Spleen (tissue), 11 donors: ENCODE measurements around the gene HNRNPR. TPM values are rescaled to one million over a fixed set of nuclear protein-coding genes. Genes with fewer than 3 reads are reported as not detected.

Experiments used
- DNase-seq: peaks from one replicate; pipeline ENCODE4 v3.0.0-alpha.2; 2020
- H3K27ac ChIP-seq, 8 donors: fragments of 200-600 bp; sonication (generic) in 7 of 8; 1 replicate in 4 of 8; 2 replicates in 4 of 8; pipeline versions ENCODE4 v1.5.0 to v1.8.0; 2016 to 2021; ENCODE audit warnings: inconsistent platforms in 4 of 8, mild to moderate bottlenecking in 4 of 8, moderate library complexity in 1 of 8
- H3K27me3 ChIP-seq, 7 donors: fragments of 200-600 bp; sonication (generic) in 6 of 7; replicated peaks in 1 of 7; 1 replicate in 4 of 7; 2 replicates in 3 of 7; pipeline versions ENCODE4 v1.5.0 to v1.8.0; 2016 to 2021; ENCODE audit warnings: inconsistent platforms in 3 of 7, mild to moderate bottlenecking in 1 of 7
- H3K36me3 ChIP-seq, 6 donors: fragments of 200-600 bp; sonication (generic) in 5 of 6; 1 replicate in 4 of 6; 2 replicates in 2 of 6; pipeline versions ENCODE4 v1.5.0 to v1.8.0; 2016 to 2021; ENCODE audit warnings: inconsistent platforms in 2 of 6
- H3K4me1 ChIP-seq, 6 donors: fragments of 200-600 bp; sonication (generic) in 5 of 6; 1 replicate in 3 of 6; 2 replicates in 3 of 6; pipeline versions ENCODE4 v1.5.0 to v1.8.0; 2016 to 2021; ENCODE audit warnings: inconsistent platforms in 3 of 6
- H3K4me3 ChIP-seq, 8 donors: fragments of 200-600 bp; sonication (generic) in 7 of 8; 1 replicate in 4 of 8; 2 replicates in 4 of 8; pipeline versions ENCODE4 v1.5.0 to v1.8.0; 2016 to 2021; ENCODE audit warnings: inconsistent platforms in 4 of 8, mild to moderate bottlenecking in 4 of 8, moderate library complexity in 2 of 8
- H3K9me3 ChIP-seq, 8 donors: fragments of 200-600 bp; sonication (generic) in 7 of 8; 1 replicate in 4 of 8; 2 replicates in 4 of 8; pipeline versions ENCODE4 v1.5.0 to v1.8.0; 2016 to 2021; ENCODE audit warnings: inconsistent platforms in 4 of 8
- CTCF ChIP-seq, 11 experiments: fragments of 200-600 bp in 7 of 11; fragments of 450-650 bp in 4 of 11; sonication (generic) in 4 of 11; IDR thresholded peaks in 8 of 11; conservative IDR thresholded peaks in 3 of 11; 1 replicate in 7 of 11; 2 replicates in 4 of 11; pipeline versions ENCODE4 v1.4.0 to v1.8.0; 2016 to 2021; ENCODE audit warnings: antibody characterized with exemption in 11 of 11, inconsistent platforms in 4 of 11, mild to moderate bottlenecking in 1 of 11
- POLR2A ChIP-seq, 3 donors: fragments of 450-650 bp; IDR thresholded peaks; one replicate each; pipeline ENCODE4 v1.5.1; 2017; ENCODE audit warnings: antibody characterized with exemption in 3 of 3, mild to moderate bottlenecking in 1 of 3
- POLR2AphosphoS5 ChIP-seq, 3 donors: sonication (generic); formaldehyde crosslinking; IDR thresholded peaks; one replicate each; pipeline ENCODE4 v1.5.1; 2017; ENCODE audit warnings: antibody characterized with exemption in 3 of 3
- WGBS, 5 donors: extraction: QIAGEN DNeasy Blood & Tissue Kit in 3 of 5; methylation state at CpG; one replicate each; pipeline versions ENCODE4 v1.1.5 to v1.1.7; 2013 to 2018; 5-methylcytosine and 5-hydroxymethylcytosine counted together
- intact Hi-C: fragments of 100-400 bp; cut with DNase I; formaldehyde crosslinking; loops from one replicate; pipeline ENCODE4 v1.15.0; 2023; ENCODE audit warnings: low total_unique reads
- polyA plus RNA-seq, 3 donors: library from polyadenylated mRNA; stranded (reverse); fragments of 200-250 nt; gene quantifications; one replicate each; pipeline ENCODE4 v1.2.1, GENCODE V29; 2013
- total RNA-seq, 7 donors: library from RNA; depleted of rRNA in 3 of 7; stranded (reverse); fragments of >200 nt in 3 of 7; fragmentation: NEBNext Ultra II Directional in 4 of 7; extraction: Animal tissue kit (Norgen Biotek cat#: 25700) in 4 of 7; gene quantifications; one replicate each; pipeline versions ENCODE4 v1.1.0 to v1.2.1, GENCODE V29; 2016 to 2021
- donor health status: healthy with polysubstance abuse.
- donor health status: DM: no; HTN: no; CAD: no; lungs with moderate emphysema.
- donor health status: DM: no; HTN: no; CAD: no.
- donor health status: Bipolar disorder and iron deficiency.
- donor health status: healthy.
- donor health status: DM: no; HTN: no; CAD: no.
- donor health status: DM: yes; HTN: yes; CAD: no.

The HNRNPR gene
- total and polyA plus RNA-seq, 10 donors: 58.2 to 143 (median 95.6) TPM

DNA sequence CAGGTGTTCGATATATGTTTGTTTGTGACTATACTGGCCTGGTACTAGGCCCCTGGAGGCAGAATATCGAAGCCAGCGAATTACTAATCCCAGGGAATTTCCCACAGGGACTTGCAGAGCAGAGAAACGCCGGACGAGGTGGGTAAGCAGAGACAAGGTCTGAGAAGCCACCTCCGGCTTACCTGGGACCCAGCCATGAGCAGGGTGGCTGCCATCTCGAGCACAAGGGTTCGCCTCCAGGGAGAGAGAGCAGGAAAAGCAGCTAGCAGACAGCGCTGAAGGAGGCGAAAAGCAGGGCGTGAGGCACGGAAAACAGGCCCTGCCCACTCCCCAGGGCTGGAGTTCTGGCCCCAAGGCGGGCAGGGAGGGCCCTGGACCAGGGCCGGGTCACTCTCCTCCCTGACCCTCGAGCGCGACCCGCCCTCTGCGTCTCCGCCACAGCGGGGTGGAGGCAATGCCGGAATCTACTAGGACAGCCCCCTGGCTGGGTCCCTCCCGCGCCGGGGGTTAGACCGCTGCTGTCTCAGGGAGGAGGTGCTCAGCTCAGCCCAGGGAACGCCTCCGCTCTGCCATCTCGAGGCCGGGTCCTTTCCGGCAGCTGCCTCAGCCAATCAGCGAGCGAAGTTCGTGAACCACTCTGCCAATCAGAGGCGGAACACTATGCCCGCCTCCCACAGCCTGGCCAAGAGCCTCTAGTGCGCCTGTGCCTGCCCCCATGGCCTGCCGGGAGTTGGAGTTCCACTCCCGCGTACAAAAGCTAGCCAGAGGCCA is 23.9 kb upstream of the HNRNPR start:
- intact Hi-C loops: no loop called here
- WGBS, 5 donors: 3 to 5% (median 3%) methylated on average over 35 to 41 of the region's 41 CpGs
- H3K36me3 ChIP-seq: peaks cover 4 to 39% (median 31%) of the 10 kb centered on the region in 6 donors

GRCh38 chr1:23367451-23367790 is 23.3 kb upstream of the HNRNPR start:
- 66 to 72% (median 70%) methylated on average over 9 of the region's 9 CpGs for WGBS, 5 donors
- H3K27ac ChIP-seq: peak overlapping the region; percentile 87 to 99 (median 96)
- H3K9me3 ChIP-seq: peaks cover 7 to 33% (median 25%) of the 10 kb centered on the region in 8 donors
- no peaks in the 10 kb centered on the region for H3K27me3 ChIP-seq
- peaks cover 10 to 45% (median 37%) of the 10 kb centered on the region in 6 donors for H3K36me3 ChIP-seq
- intact Hi-C loops: no loop called here
- TF ChIP-seq CTCF (IDR thresholded peaks at IDR 0.05 in 8 of 11, conservative IDR thresholded peaks at IDR 0.05 in 3 of 11): no peak
- no peak for TF ChIP-seq POLR2A (IDR thresholded peaks at IDR 0.05)
- no peak for TF ChIP-seq POLR2AphosphoS5 (IDR thresholded peaks at IDR 0.05)
- DNase-seq: no peak
- peaks cover 17 to 62% (median 46%) of the 10 kb centered on the region in 6 donors for H3K4me1 ChIP-seq
- peak overlapping the region; percentile 63 to 92 (median 74) for H3K4me3 ChIP-seq

More for the DNA sequence above, 23.9 kb upstream of the HNRNPR start:
- H3K27me3 ChIP-seq: no peaks in the 10 kb centered on the region
- DNase-seq: peak; percentile 99
- peak overlapping the region; percentile 63 to 92 (median 74) for H3K4me3 ChIP-seq
- TF ChIP-seq POLR2A (IDR thresholded peaks at IDR 0.05) (peak in 2 of 3 donors; percentile 47 to 64), POLR2AphosphoS5 (IDR thresholded peaks at IDR 0.05) (peak; percentile 92 to 95 (median 94)), CTCF (IDR thresholded peaks at IDR 0.05 in 8 of 11, conservative IDR thresholded peaks at IDR 0.05 in 3 of 11) (peak in 4 of 11 experiments; percentile 7 to 47 (median 26))
- H3K27ac ChIP-seq: peak overlapping the region; percentile 87 to 99 (median 96)
- H3K9me3 ChIP-seq: peaks cover 3 to 28% (median 19%) of the 10 kb centered on the region in 8 donors
- H3K4me1 ChIP-seq: peaks cover 17 to 62% (median 46%) of the 10 kb centered on the region in 6 donors

DNA sequence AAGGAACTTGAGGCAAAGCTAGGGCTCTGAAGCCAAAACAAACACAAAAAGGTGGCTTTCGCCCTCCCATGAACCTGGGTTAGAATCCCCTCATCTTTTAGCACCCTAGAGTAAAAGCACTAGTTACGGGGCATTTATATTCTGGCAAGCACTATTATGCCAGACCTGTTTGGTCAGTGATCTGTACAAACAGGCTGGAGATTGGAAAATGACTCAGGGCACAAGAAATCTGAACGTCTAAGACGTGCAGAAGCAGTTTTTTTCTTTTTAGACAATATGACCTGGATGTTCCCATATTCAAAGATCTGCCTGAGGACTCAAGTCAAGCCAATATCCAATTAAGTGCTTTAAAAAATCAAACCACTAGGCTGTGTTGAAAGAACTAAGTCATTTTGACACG is 22.5 kb upstream of the HNRNPR start:
- H3K36me3 ChIP-seq: peaks cover 17 to 53% (median 45%) of the 10 kb centered on the region in 6 donors
- no peaks in the 10 kb centered on the region for H3K27me3 ChIP-seq
- H3K4me1 ChIP-seq: peaks cover 17 to 54% (median 41%) of the 10 kb centered on the region in 6 donors
- intact Hi-C loops: no loop called here
- no peak for DNase-seq
- WGBS, 5 donors: 86 to 94% (median 90%) methylated on average over 5 of the region's 5 CpGs
- TF ChIP-seq POLR2A (IDR thresholded peaks at IDR 0.05): no peak
- TF ChIP-seq POLR2AphosphoS5 (IDR thresholded peaks at IDR 0.05): no peak
- no peak for TF ChIP-seq CTCF (IDR thresholded peaks at IDR 0.05 in 8 of 11, conservative IDR thresholded peaks at IDR 0.05 in 3 of 11)
- peaks cover 10 to 42% (median 33%) of the 10 kb centered on the region in 8 donors for H3K9me3 ChIP-seq
- peak overlapping the region in 2 of 8 donors; percentile 83 to 84 for H3K4me3 ChIP-seq
- H3K27ac ChIP-seq: peak overlapping the region in 1 of 8 donors; percentile 96

DNA sequence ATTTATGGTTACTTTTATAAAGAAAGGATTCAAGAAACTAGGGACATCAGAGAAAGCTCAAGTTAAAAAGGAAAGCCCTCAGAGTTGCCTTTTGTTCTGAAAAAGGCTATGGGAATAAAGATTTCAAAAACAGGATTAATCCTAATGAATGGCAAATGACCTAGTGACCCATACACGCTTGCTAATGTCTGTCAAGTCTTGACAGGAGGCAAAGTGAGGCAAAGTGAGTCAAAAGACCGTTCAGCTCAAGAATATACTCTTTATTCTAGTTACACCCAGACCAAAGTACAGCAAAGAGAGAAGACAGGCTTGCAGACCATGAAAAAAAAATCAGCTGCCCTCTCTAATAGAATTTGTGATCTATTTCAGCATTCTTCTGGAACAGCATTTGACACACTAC is 22.1 kb upstream of the HNRNPR start:
- H3K9me3 ChIP-seq: peaks cover 14 to 46% (median 38%) of the 10 kb centered on the region in 8 donors
- peak overlapping the region in 1 of 8 donors; percentile 83 for H3K4me3 ChIP-seq
- no peak for TF ChIP-seq POLR2A (IDR thresholded peaks at IDR 0.05)
- TF ChIP-seq POLR2AphosphoS5 (IDR thresholded peaks at IDR 0.05): no peak
- no peak for TF ChIP-seq CTCF (IDR thresholded peaks at IDR 0.05 in 8 of 11, conservative IDR thresholded peaks at IDR 0.05 in 3 of 11)
- peaks cover 17 to 58% (median 50%) of the 10 kb centered on the region in 6 donors for H3K36me3 ChIP-seq
- H3K4me1 ChIP-seq: peaks cover 17 to 49% (median 38%) of the 10 kb centered on the region in 6 donors
- DNase-seq: no peak
- no peak overlapping the region for H3K27ac ChIP-seq
- no peaks in the 10 kb centered on the region for H3K27me3 ChIP-seq
- intact Hi-C loops: no loop called here
- WGBS, 5 donors: 79 to 93% (median 86%) methylated on average over 2 of the region's 2 CpGs
